ENCODE results near the gene WAC. TPM values are rescaled to one million over a fixed set of nuclear protein-coding genes. Genes with fewer than 3 reads are reported as not detected.
"Not testable (repeated sequence)": the region's sequence is repeated elsewhere in the genome, so short reads cannot be mapped to it uniquely, and the experiment has no call there.

The WAC gene
- total RNA-seq, 4 donors from 2014 or later = 55.1 to 98.0 (median 75.8) TPM

GRCh38 chr10:28600056-28600455 lies 67.1 kb downstream of the WAC start:
- H3K9me3 ChIP-seq = no peaks in the 10 kb centered on the region
- no peak for DNase-seq
- peaks cover 0 to 48% (median 0%) of the 10 kb centered on the region in 3 donors for H3K36me3 ChIP-seq
- intact Hi-C loops (cut with DNase I) = no loop called here
- no peak overlapping the region for H3K4me3 ChIP-seq
- H3K4me1 ChIP-seq = peaks cover 0 to 25% (median 6%) of the 10 kb centered on the region in 3 donors
- WGBS, 2 donors = 71 to 78% methylated on average over 2 of the region's 2 CpGs
- H3K27ac ChIP-seq = no peak overlapping the region
- no peaks in the 10 kb centered on the region for H3K27me3 ChIP-seq
- TF ChIP-seq CTCF (IDR thresholded peaks at IDR 0.05) (no peak), POLR2A (IDR thresholded peaks at IDR 0.05) (no peak)

- no peak for DNase-seq
- intact Hi-C loops (cut with DNase I) = no loop called here
- no peak for TF ChIP-seq POLR2A (IDR thresholded peaks at IDR 0.05)
- TF ChIP-seq CTCF (IDR thresholded peaks at IDR 0.05) = no peak
- no peak overlapping the region for H3K4me3 ChIP-seq
- no peaks in the 10 kb centered on the region for H3K9me3 ChIP-seq
- H3K27me3 ChIP-seq = no peaks in the 10 kb centered on the region
- 78 to 94% methylated on average over 4 of the region's 4 CpGs for WGBS, 2 donors
- no peak overlapping the region for H3K27ac ChIP-seq
- peaks cover 0 to 24% (median 0%) of the 10 kb centered on the region in 3 donors for H3K4me1 ChIP-seq
- H3K36me3 ChIP-seq = peaks cover 0 to 42% (median 0%) of the 10 kb centered on the region in 3 donors
These were observed 68.1 kb downstream of the WAC start for GRCh38 chr10:28601012-28601411.

- no peak overlapping the region for H3K27ac ChIP-seq
- intact Hi-C loops (cut with DNase I) = no loop called here
- no peaks in the 10 kb centered on the region for H3K9me3 ChIP-seq
- 65 to 69% methylated on average over 11 to 12 of the region's 12 CpGs for WGBS, 2 donors
- no peak overlapping the region for H3K4me3 ChIP-seq
- peaks cover 0 to 28% (median 0%) of the 10 kb centered on the region in 3 donors for H3K4me1 ChIP-seq
- TF ChIP-seq CTCF (IDR thresholded peaks at IDR 0.05) (no peak), POLR2A (IDR thresholded peaks at IDR 0.05) (no peak)
- DNase-seq = no peak
- peaks cover 0 to 55% (median 0%) of the 10 kb centered on the region in 3 donors for H3K36me3 ChIP-seq
- H3K27me3 ChIP-seq = no peaks in the 10 kb centered on the region
These were observed 71.9 kb downstream of the WAC start for GRCh38 chr10:28604567-28605536.

GRCh38 chr10:28606568-28606967 lies 73.7 kb downstream of the WAC start:
- WGBS, 2 donors = 82 to 85% methylated on average over 2 of the region's 2 CpGs
- peaks cover 0 to 28% (median 0%) of the 10 kb centered on the region in 3 donors for H3K4me1 ChIP-seq
- H3K27ac ChIP-seq = no peak overlapping the region
- H3K36me3 ChIP-seq = peaks cover 0 to 71% (median 12%) of the 10 kb centered on the region in 3 donors
- intact Hi-C loops (cut with DNase I) = no loop called here
- no peaks in the 10 kb centered on the region for H3K27me3 ChIP-seq
- no peaks in the 10 kb centered on the region for H3K9me3 ChIP-seq
- no peak for DNase-seq
- TF ChIP-seq POLR2A (IDR thresholded peaks at IDR 0.05) (no peak), CTCF (IDR thresholded peaks at IDR 0.05) (no peak)
- no peak overlapping the region for H3K4me3 ChIP-seq

- H3K36me3 ChIP-seq = peaks cover 3 to 77% (median 33%) of the 10 kb centered on the region in 3 donors
These were observed 76.7 kb downstream of the WAC start for GRCh38 chr10:28609636-28610035.

More at GRCh38 chr10:28609636-28610035, 76.7 kb downstream of the WAC start:
- intact Hi-C loops (cut with DNase I); H3K4me3 ChIP-seq; H3K27ac ChIP-seq; H3K27me3 ChIP-seq; H3K9me3 ChIP-seq; DNase-seq: not testable (repeated sequence)
- H3K4me1 ChIP-seq = peaks cover 0 to 18% (median 0%) of the 10 kb centered on the region in 3 donors
- WGBS, 2 donors = 63 to 82% methylated on average over 3 of the region's 3 CpGs

Measured in esophagus squamous epithelium (tissue), 5 donors.